Psoas muscle (tissue), 8 donors: Measurements from ENCODE around the gene SUCNR1. TPM values are rescaled to one million over a fixed set of nuclear protein-coding genes. Genes with fewer than 3 reads are reported as not detected.

Source experiments
- ATAC-seq, 4 donors: fragments of 200-7000 bp; cut with Tn5 transposase; one replicate each; pipeline ENCODE4 v1.9.1; 2020; ENCODE audit warnings: moderate library complexity in 3 of 4, mild to moderate bottlenecking in 2 of 4
- DNase-seq, 2 donors: peaks; one replicate each; pipeline ENCODE4 v3.0.0-alpha.2; 2020
- H3K27ac ChIP-seq: fragments of 200-600 bp; one replicate; pipeline ENCODE4 v1.8.0; 2022
- H3K27me3 ChIP-seq, 3 donors: fragments of 200-600 bp in 1 of 3; one replicate each; pipeline versions ENCODE4 v1.6.1 to v1.8.0; 2013 to 2022; ENCODE audit warnings: low read length in 2 of 3, mild to moderate bottlenecking in 2 of 3, moderate library complexity in 1 of 3; ENCODE audit not compliant: insufficient read depth in 3 of 3
- H3K36me3 ChIP-seq, 2 donors: fragments of 200-600 bp in 1 of 2; one replicate each; pipeline versions ENCODE4 v1.6.1 to v1.8.0; 2013 to 2022; ENCODE audit warnings: low read depth in 1 of 2, mild to moderate bottlenecking in 1 of 2, moderate library complexity in 1 of 2; ENCODE audit not compliant: insufficient read depth in 1 of 2
- H3K4me1 ChIP-seq: fragments of 200-600 bp; one replicate; pipeline ENCODE4 v1.8.0; 2022
- H3K4me3 ChIP-seq: fragments of 200-600 bp; one replicate; pipeline ENCODE4 v1.8.0; 2022; ENCODE audit warnings: mild to moderate bottlenecking
- H3K9me3 ChIP-seq: fragments of 200-600 bp; one replicate; pipeline ENCODE4 v1.8.0; 2022
- CTCF ChIP-seq: fragments of 200-600 bp; IDR thresholded peaks from one replicate; pipeline ENCODE4 v1.8.0; 2022; ENCODE audit warnings: antibody characterized with exemption
- WGBS, 3 donors: extraction: QIAGEN DNeasy Blood & Tissue Kit; methylation state at CpG; one replicate each; pipeline versions ENCODE4 v1.1.6 to v1.1.7; 2013; 5-methylcytosine and 5-hydroxymethylcytosine counted together
- intact Hi-C, 2 donors: fragments of 100-400 bp; cut with DNase I; formaldehyde crosslinking; loops; one replicate each; pipeline versions ENCODE4 v1.11.0 to v1.14.2; 2022
- polyA plus RNA-seq, 3 donors: library from polyadenylated mRNA; stranded (reverse); fragments of 200-250 nt; gene quantifications; one replicate each; pipeline ENCODE4 v1.2.3, GENCODE V29; 2013
- total RNA-seq, 4 donors: library from RNA; stranded (reverse); fragmentation: NEBNext Ultra II Directional in 2 of 4; extraction: Animal tissue kit (Norgen Biotek cat#: 25700) in 2 of 4; gene quantifications; one replicate each; pipeline versions ENCODE4 v1.2.1 to v1.2.4, GENCODE V29; 2021 to 2023
- donor health status: healthy with polysubstance abuse.
- donor health status: DM: no; HTN: no; CAD: no; lungs with moderate emphysema.
- donor health status: Bipolar disorder and iron deficiency.
- donor health status: healthy.
- donor health status: DM: yes; HTN: yes; CAD: no.
- donor health status: DM: no; HTN: no; CAD: no.
- donor health status: DM: no; HTN: no; CAD: no.
- donor health status: DM: yes; HTN: yes; CAD: no.

SUCNR1 gene
- total and polyA plus RNA-seq, 7 donors, result 0.01 to 0.32 (median 0.13) TPM; not detected in 2

- H3K9me3 ChIP-seq, result no peaks in the 10 kb centered on the region
- H3K27ac ChIP-seq, result no peak overlapping the region
- H3K4me3 ChIP-seq, result peak overlapping the region; percentile 26
- intact Hi-C loops, result loop anchor here in 1 of 2 donors (2.0 to 10.0 kb wide), 2 partner anchors 374 to 400 kb away; partner anchors contain the start of gene IGSF10
- DNase-seq (no peak), ATAC-seq (peak in 3 of 4 donors; percentile 47 to 87 (median 72))
- peaks cover 11% of the 10 kb centered on the region for H3K4me1 ChIP-seq
- H3K27me3 ChIP-seq, result no peaks in the 10 kb centered on the region
- no peaks in the 10 kb centered on the region for H3K36me3 ChIP-seq
- peak; percentile 84 for TF ChIP-seq CTCF
- WGBS, 3 donors, result 53 to 63% (median 59%) methylated on average over 19 of the region's 19 CpGs
Measured at GRCh38 chr3:151838574-151839312, 34.7 kb upstream of the SUCNR1 start.

- DNase-seq (no peak), ATAC-seq (no peak)
- intact Hi-C loops, result loop anchor here in 1 of 2 donors (2.0 to 10.0 kb wide), 2 partner anchors 374 to 400 kb away; partner anchors contain the start of gene IGSF10
- WGBS, 3 donors, result 41 to 60% (median 49%) methylated on average over 1 of the region's 1 CpG
- no peak for TF ChIP-seq CTCF
- H3K4me1 ChIP-seq, result peaks cover 11% of the 10 kb centered on the region
- H3K27me3 ChIP-seq, result no peaks in the 10 kb centered on the region
- no peaks in the 10 kb centered on the region for H3K36me3 ChIP-seq
- no peak overlapping the region for H3K4me3 ChIP-seq
- H3K9me3 ChIP-seq, result no peaks in the 10 kb centered on the region
- H3K27ac ChIP-seq, result no peak overlapping the region
Measured at GRCh38 chr3:151839313-151839631, 34.2 kb upstream of the SUCNR1 start.

GRCh38 chr3:151841801-151842200, 31.6 kb upstream of the SUCNR1 start:
- Histone ChIP-seq H3K27me3 (no peaks in the 10 kb centered on the region), H3K27ac (no peak overlapping the region), H3K4me3 (no peak overlapping the region), H3K9me3 (no peaks in the 10 kb centered on the region), H3K36me3 (no peaks in the 10 kb centered on the region), H3K4me1 (peaks cover 8% of the 10 kb centered on the region)
- no peak for TF ChIP-seq CTCF
- DNase-seq, result no peak
- no peak for ATAC-seq
- 88 to 90% (median 90%) methylated on average over 6 of the region's 6 CpGs for WGBS, 3 donors
- intact Hi-C loops, result loop anchor here in 1 of 2 donors (5.0 kb wide), 1 partner anchor 404 kb away; no protein-coding TSS in a partner anchor

- H3K27me3 ChIP-seq, result no peaks in the 10 kb centered on the region
- no peak for DNase-seq
- no peak for TF ChIP-seq CTCF
- no peak overlapping the region for H3K27ac ChIP-seq
- no peaks in the 10 kb centered on the region for H3K36me3 ChIP-seq
- no peaks in the 10 kb centered on the region for H3K9me3 ChIP-seq
- WGBS, 3 donors, result 29 to 39% (median 34%) methylated on average over 1 of the region's 1 CpG
- H3K4me1 ChIP-seq, result no peaks in the 10 kb centered on the region
- H3K4me3 ChIP-seq, result no peak overlapping the region
- no peak for ATAC-seq
- intact Hi-C loops, result loop anchor here in 1 of 2 donors (5.0 kb wide), 1 partner anchor 406 kb away; no protein-coding TSS in a partner anchor
Measured at GRCh38 chr3:151843275-151843674, 30.2 kb upstream of the SUCNR1 start.
